Mucosa of descending colon (tissue), 3 donors: Measurements from ENCODE around the gene ENTPD2. TPM values are rescaled to one million over a fixed set of nuclear protein-coding genes. Genes with fewer than 3 reads are reported as not detected.

ENCODE experiments used
- ATAC-seq: fragments of 200-7000 bp; cut with Tn5 transposase; one replicate; pipeline ENCODE4 v1.9.1; 2020; ENCODE audit warnings: mild to moderate bottlenecking, moderate library complexity
- DNase-seq, 3 donors: peaks; one replicate each; pipeline ENCODE4 v3.0.0-alpha.2; 2020
- H3K36me3 ChIP-seq: fragments of 200-600 bp; one replicate; pipeline ENCODE4 v1.8.0; 2021; ENCODE audit warnings: low read depth, mild to moderate bottlenecking
- H3K4me1 ChIP-seq: fragments of 200-600 bp; one replicate; pipeline ENCODE4 v1.8.0; 2021; ENCODE audit warnings: low read depth, mild to moderate bottlenecking
- H3K4me3 ChIP-seq: fragments of 200-600 bp; one replicate; pipeline ENCODE4 v1.8.0; 2021; ENCODE audit warnings: mild to moderate bottlenecking
- H3K9me3 ChIP-seq: fragments of 200-600 bp; one replicate; pipeline ENCODE4 v1.8.0; 2021; ENCODE audit warnings: mild to moderate bottlenecking
- CTCF ChIP-seq: fragments of 200-600 bp; IDR thresholded peaks from one replicate; pipeline ENCODE4 v1.8.0; 2022; ENCODE audit warnings: antibody characterized with exemption, mild to moderate bottlenecking
- intact Hi-C, 2 donors: fragments of 100-400 bp; cut with DNase I in 1 of 2; cut with micrococcal nuclease in 1 of 2; formaldehyde crosslinking; loops; one replicate each; pipeline versions ENCODE4 v1.11.0 to v1.11.1; 2022; cut with DNase I, micrococcal nuclease
- total RNA-seq, 3 donors: library from RNA; stranded (reverse); fragmentation: NEBNext Ultra II Directional in 2 of 3; extraction: Animal tissue kit (Norgen Biotek cat#: 25700) in 2 of 3; gene quantifications; one replicate each; pipeline versions ENCODE4 v1.2.1 to v1.2.4, GENCODE V29; 2021 to 2023
- donor health status: DM: no; HTN: no; CAD: no; lungs with moderate emphysema.
- donor health status: DM: no; HTN: no; CAD: no.
- donor health status: DM: no; HTN: yes; CAD: no.

The ENTPD2 gene
- total RNA-seq, 3 donors from 2014 or later, result 7.7 to 26.8 (median 10.7) TPM

GRCh38 chr9:137042751-137043727 is 10.8 kb downstream of the ENTPD2 start:
- Histone ChIP-seq H3K9me3 (no peaks in the 10 kb centered on the region), H3K4me1 (peaks cover 24% of the 10 kb centered on the region), H3K4me3 (no peak overlapping the region), H3K36me3 (no peaks in the 10 kb centered on the region)
- intact Hi-C loops, result no loop called here
- ATAC-seq (no peak), DNase-seq (no peak)
- no peak for TF ChIP-seq CTCF

- no peak for TF ChIP-seq CTCF
- Histone ChIP-seq H3K4me1 (peaks cover 20% of the 10 kb centered on the region), H3K36me3 (no peaks in the 10 kb centered on the region), H3K9me3 (no peaks in the 10 kb centered on the region), H3K4me3 (no peak overlapping the region)
- intact Hi-C loops, result no loop called here
- DNase-seq (peak in 1 of 3 donors; percentile 6), ATAC-seq (no peak)
These were observed 12.7 kb downstream of the ENTPD2 start for GRCh38 chr9:137041124-137041523.

GRCh38 chr9:137040568-137040967 is 13.3 kb downstream of the ENTPD2 start:
- Histone ChIP-seq H3K36me3 (no peaks in the 10 kb centered on the region), H3K9me3 (no peaks in the 10 kb centered on the region), H3K4me1 (peaks cover 18% of the 10 kb centered on the region), H3K4me3 (no peak overlapping the region)
- TF ChIP-seq CTCF, result no peak
- intact Hi-C loops, result no loop called here
- no peak for ATAC-seq
- no peak for DNase-seq

GRCh38 chr9:137039611-137040366 is 14.1 kb downstream of the ENTPD2 start:
- no peak for TF ChIP-seq CTCF
- H3K36me3 ChIP-seq, result no peaks in the 10 kb centered on the region
- H3K9me3 ChIP-seq, result no peaks in the 10 kb centered on the region
- H3K4me1 ChIP-seq, result peaks cover 19% of the 10 kb centered on the region
- no peak overlapping the region for H3K4me3 ChIP-seq
- DNase-seq, result no peak
- intact Hi-C loops, result no loop called here
- no peak for ATAC-seq

- intact Hi-C loops, result no loop called here
- Histone ChIP-seq H3K4me3 (no peak overlapping the region), H3K4me1 (peaks cover 16% of the 10 kb centered on the region), H3K9me3 (no peaks in the 10 kb centered on the region), H3K36me3 (no peaks in the 10 kb centered on the region)
- ATAC-seq (no peak), DNase-seq (no peak)
- TF ChIP-seq CTCF, result no peak
These were observed 14.9 kb downstream of the ENTPD2 start for GRCh38 chr9:137038916-137039315.
